ENCODE measurements around the gene OR1E1. TPM values are rescaled to one million over a fixed set of nuclear protein-coding genes. Genes with fewer than 3 reads are reported as not detected.
"Not testable (repeated sequence)": the region's sequence is repeated elsewhere in the genome, so short reads cannot be mapped to it uniquely, and the experiment has no call there.

The OR1E1 gene
- total RNA-seq (2014; rRNA removed) = not detected in 2 replicates
- polyA plus RNA-seq (2012) = not detected

- no peak for DNase-seq (ENCODE audit: low read depth)
These were observed at the start of gene OR1E1 for GRCh38 chr17:3398310-3398709. OR1E1 (minus strand) TSS chr17:3398410; CDS start chr17:3398410, 0 bp downstream.

- DNase-seq (ENCODE audit: low read depth) = peak; percentile 5
These were observed 49.4 kb upstream of the OR1E1 start for GRCh38 chr17:3447625-3448024.

GRCh38 chr17:3440451-3440850 is 42.2 kb upstream of the OR1E1 start:
- DNase-seq (ENCODE audit: low read depth) = no peak

DNA sequence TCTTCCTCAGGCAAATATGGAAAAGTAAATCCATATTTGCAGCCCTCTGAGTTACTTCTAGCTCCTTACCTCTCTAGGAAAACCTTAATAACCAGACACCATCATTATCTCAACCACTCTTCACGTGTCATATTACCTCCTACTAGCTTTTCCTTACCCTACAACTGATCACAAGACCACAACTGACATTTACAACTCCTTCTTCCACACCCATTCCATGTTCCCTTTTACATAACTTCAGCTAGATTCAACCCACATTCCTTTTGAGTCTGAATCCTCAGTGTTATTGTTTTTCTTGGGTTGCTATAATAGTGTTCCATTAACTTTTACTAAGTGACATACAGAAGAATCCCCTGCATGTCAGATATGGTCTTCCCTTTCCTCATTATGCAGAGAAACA is 40.2 kb upstream of the OR1E1 start:
- DNase-seq (ENCODE audit: low read depth) = no peak

- DNase-seq (ENCODE audit: low read depth) = no peak
These were observed 35.5 kb upstream of the OR1E1 start, which contains the start of gene OR1E2 for GRCh38 chr17:3433741-3434140. OR1E2 (minus strand) TSS chr17:3433841; CDS start chr17:3433841, 0 bp downstream.

DNA sequence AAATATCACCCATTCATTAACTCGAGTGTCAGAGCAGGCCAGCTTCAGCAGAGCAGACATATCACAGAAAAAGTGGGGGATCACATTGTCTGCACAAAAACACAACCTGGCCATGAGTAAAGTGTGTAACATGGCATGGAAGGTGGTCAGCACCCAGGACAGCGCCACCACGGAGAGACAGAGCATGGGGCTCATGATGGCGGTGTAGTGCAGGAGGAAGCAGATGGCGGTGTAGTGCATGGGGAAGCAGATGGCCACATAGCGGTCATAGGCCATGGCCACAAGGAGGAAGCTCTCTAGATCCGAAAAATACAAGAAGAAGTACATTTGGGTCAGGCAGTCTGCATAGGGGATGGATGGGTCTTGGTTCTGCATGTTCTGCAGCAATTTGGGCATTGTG is 35.0 kb upstream of the OR1E1 start:
- not testable (repeated sequence) for DNase-seq (ENCODE audit: low read depth)

DNA sequence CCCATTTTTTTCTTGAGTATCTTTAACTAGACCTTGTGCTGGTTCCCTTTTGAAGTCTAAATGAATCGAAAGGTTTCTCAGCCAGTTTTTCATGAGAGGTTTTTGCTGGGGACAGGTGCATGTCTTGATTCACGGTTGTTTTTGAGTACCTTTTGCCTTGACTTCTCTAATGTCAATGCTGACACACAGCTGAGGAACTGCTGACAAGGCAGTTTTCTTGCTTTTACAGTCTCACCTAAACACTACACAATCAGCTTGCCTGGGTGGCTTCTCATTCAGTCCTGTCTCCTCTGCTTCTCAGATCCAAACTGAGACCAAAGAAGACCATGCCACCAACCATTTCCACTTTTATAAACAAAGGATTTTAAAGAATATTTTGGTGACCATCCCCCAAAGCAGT is 20.0 kb upstream of the OR1E1 start:
- DNase-seq (ENCODE audit: low read depth) = no peak

DNA sequence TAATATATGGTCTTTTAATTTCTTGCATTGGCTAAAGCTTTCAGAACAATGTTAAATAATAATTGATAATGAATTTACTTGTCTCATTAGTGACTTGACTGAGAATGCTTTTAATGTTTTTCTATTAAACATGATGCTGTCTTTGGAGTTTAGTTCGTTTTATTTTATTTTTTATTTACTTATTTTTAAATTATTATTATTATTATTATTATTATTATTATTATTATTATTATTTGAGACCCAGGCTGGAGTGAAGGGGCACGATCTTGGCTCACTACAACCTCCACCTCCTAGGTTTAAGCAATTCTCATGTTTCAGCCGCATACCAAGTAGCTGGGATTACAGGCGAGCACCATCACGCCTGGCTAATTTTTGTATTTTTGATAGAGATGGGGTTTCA is 17.4 kb upstream of the OR1E1 start:
- no peak for DNase-seq (ENCODE audit: low read depth)

DNA sequence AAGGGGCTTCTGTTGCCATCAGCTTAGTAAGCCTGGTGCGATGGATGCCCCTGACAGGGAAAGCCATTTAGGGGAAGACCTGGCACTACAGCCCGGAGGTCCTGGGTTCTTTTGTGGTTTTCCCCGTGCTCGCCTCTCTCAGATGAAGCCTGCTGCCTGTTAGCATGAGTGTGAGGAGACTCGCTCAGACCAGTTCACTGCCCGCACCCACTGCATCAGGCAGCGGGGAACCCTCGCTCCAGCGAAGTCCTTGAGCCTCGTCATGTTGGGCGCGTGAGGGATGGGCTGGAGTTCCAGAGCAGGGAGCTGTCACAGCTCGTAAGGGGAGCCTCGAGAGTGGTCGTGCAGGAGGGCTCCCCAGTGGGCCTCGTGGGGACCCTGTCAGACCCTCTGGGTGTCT is 14.0 kb upstream of the OR1E1 start:
- not testable (repeated sequence) for DNase-seq (ENCODE audit: low read depth)

DNA sequence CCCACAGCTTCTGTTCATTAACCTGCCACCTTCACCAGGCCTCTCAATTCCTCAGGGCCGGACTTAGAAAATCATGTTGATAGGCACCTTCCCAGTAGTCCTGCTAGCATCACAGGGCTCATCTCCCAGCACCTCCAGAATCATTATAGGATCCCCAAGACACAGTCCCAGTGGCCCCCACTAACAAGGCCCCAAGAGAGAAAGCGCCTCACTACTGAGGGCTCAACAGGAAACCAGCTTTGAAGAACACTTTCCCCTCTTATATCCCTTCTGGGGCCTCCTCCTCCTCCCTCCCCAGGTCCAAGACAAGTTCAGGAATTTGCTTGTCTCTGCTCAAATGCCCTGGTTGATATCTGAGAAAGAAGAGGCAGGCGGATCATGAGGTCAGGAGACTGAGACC is 12.9 kb upstream of the OR1E1 start, which contains the start of gene OR3A3:
Gene OR3A3 (plus strand): TSS at position 301 of the 400 bp plus-strand sequence.
- no peak for DNase-seq (ENCODE audit: low read depth)

DNA sequence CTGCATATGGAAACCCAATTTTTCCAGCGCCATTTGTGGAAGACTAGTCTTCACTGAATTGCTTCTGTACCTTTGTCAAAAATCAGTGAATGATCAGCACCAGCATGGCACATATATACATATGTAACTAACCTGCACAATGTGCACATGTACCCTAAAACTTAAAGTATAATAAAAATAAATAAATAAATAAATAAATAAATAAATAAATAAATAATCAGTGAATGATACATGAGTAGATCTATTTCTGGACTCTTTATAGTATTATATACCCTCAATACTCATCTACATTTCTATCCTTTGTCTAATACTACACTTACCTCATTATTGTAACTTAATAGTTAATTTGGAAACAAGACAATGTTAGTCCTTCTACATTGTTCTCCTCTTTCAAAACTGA is 5.6 kb upstream of the OR1E1 start:
- not testable (repeated sequence) for DNase-seq (ENCODE audit: low read depth)

- no peak for DNase-seq (ENCODE audit: low read depth)
These were observed 3.6 kb upstream of the OR1E1 start for GRCh38 chr17:3401786-3402185.

DNA sequence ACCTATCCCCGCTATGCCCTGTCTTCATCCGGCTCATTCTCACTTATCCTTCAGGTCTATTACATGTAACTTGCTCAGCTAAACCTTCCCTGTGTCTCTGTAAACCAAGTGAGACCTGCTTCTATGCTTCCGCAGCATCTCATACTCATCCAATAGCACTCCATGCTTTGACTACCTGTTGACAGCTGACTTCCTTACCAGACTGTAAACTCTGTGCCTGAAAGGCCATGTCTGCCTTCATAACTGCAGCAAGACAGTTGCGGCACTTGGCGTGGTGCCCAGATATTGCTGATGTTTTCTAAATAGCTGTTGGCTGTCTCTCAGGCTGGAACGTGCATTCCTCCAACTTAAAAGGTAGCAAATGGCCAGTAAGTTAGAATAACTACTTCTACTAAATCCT is 1.8 kb upstream of the OR1E1 start:
- DNase-seq (ENCODE audit: low read depth) = peak; percentile 1

DNA sequence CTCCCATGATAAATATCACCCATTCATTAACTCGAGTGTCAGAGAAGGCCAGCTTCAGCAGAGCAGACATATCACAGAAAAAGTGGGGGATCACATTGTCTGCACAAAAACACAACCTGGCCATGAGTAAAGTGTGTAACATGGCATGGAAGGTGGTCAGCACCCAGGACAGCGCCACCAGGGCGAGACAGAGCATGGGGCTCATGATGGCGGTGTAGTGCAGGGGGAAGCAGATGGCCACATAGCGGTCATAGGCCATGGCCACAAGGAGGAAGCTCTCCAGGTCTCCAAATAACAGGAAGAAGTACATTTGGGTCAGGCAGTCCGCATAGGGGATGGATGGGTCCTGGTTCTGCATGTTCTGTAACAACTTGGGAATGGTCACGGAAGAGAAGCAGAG is 409 bp downstream of the OR1E1 start:
- not testable (repeated sequence) for DNase-seq (ENCODE audit: low read depth)

DNA sequence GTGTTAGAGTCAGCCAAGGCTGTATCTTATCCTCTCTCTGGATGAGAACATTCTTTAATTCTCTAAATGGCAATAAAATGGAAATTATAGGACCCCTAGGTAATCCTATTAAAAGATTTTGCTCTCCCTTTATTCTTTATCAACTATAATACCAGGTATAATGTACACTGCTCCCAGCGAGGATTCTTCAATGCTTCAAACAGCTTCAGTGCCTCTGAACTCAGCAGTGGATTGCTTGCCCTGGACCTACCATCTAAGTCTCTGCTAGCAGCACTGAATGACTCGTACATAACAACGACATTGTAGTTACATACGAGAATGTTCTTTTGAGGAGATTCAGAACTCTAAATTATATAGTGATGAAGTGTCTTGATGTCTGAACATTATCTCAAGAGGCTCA is 8.4 kb downstream of the OR1E1 start:
- no peak for DNase-seq (ENCODE audit: low read depth)

DNA sequence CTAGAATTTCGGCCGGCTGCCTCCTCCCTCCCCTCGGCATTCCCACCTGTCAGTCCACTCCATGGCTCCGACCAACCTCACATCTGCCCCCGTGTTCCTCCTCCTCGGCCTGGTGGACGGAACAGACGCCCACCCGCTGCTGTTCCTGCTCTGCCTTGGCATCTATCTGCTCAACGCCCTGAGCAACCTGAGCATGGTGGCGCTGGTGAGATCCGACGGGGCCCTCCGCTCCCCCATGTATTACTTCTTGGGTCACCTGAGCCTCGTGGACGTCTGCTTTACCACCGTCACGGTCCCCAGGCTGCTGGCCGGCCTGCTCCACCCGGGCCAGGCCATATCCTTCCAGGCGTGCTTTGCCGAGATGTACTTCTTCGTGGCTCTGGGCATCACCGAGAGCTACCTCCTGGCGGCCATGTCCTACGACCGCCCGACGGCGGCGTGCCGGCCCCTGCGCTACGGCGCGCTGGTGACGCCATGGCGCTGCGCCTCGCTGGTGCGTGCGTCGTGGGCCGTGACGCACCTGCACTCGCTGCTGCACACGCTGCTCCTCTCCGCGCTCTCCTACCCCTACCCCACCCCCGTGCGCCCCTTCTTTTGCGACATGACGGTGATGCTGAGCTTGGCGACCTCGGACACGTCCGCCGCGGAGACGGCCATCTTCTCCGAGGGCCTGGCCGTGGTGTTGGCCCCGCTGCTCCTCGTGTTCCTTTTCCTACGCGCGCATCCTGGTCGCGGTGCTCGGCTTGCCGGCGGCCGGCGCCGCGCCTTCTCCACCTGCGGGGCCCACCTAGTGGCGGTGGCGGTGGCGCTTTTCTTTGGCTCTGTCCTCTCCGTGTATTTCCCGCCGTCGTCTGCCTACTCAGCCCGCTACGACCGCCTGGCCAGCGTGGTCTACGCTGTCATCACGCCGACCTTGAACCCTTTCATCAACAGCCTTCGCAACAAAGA is 12.1 kb downstream of the OR1E1 start, which contains the start of gene OR3A2:
Gene OR3A2 (minus strand): TSS at position 440 of the 948 bp plus-strand sequence.
- DNase-seq (ENCODE audit: low read depth) = no peak

DNA sequence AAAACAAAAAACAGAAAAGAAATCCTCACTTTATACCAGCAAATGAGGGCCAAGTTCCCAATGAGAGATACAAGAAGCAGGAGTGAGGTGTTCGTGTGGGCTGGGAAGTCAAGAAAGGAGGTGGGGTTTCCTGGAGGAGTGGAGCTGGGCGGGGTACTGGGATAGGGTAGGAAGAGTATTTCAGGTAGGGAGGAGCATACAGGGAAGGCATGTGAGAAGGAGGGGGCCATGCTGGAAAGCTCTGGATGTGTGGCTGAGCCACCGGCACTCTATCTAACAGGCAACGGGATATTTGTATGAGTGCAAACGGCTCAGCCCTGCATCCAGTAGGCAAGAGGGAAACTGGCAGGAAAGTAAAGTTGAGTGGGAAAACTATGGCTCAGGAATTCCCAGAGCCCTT is 16.3 kb downstream of the OR1E1 start:
- no peak for DNase-seq (ENCODE audit: low read depth)

DNA sequence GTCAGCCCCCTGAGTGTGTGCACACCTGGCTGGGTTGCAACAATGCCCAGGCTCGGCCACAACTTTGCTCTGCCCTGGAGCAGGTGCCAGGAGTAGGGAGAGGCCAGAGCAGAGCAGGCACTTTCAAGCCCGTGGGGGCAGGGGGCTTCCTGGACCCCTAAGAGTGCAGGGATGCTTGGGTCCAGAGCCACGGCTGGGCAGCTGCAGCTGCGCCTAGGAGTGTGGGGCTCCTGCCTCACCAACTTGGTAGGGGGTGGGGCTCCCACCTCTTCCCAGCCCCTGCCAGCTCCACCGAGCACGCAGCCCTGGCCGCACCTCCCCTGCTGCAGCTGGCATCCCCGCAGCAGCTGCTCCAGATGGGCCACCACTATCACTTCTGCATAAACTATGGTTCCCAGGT is 19.9 kb downstream of the OR1E1 start:
- DNase-seq (ENCODE audit: low read depth) = no peak

DNA sequence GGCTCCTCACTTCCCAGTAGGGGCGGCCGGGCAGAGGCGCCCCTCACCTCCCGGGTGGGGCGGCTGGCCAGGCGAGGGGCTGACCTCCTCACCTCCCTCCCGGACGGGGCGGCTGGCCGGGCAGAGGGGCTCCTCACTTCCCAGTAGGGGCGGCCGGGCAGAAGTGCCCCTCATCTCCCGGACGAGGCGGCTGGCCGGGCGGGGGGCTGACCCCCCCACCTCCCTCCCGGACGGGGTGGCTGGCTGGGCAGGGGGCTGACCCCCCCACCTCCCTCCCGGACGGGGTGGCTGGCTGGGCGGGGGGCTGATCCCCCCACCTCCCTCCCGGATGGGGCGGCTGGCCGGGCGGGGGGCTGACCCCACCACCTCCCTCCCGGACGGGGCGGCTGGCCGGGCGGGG is 27.0 kb downstream of the OR1E1 start:
- not testable (repeated sequence) for DNase-seq (ENCODE audit: low read depth)
